ENCODE measurements around the gene SIGLEC6.

- no peak for TF ChIP-seq CTCF (IDR thresholded peaks at IDR 0.05 in 4 of 5, conservative IDR thresholded peaks at IDR 0.05 in 1 of 5)
- TF ChIP-seq POLR2A (IDR thresholded peaks at IDR 0.05), result no peak
Observed at GRCh38 chr19:51524666-51525264, 6.7 kb downstream of the SIGLEC6 start.
